Glutamatergic neuron (in vitro differentiated cells): ENCODE results near the gene TBC1D30. TPM values are rescaled to one million over a fixed set of nuclear protein-coding genes. Genes with fewer than 3 reads are reported as not detected.
"Not testable (repeated sequence)": the region's sequence is repeated elsewhere in the genome, so short reads cannot be mapped to it uniquely, and the experiment has no call there.

ENCODE experiments used
- DNase-seq: peaks from one replicate; pipeline ENCODE4 v3.0.0; 2022
- H3K27ac Mint-ChIP-seq: one replicate; pipeline ENCODE4 v1.8.0; 2020; ENCODE audit warnings: mild to moderate bottlenecking, mixed read lengths, inconsistent platforms; ENCODE audit not compliant: unreplicated experiment
- H3K27me3 Mint-ChIP-seq: one replicate; pipeline ENCODE4 v1.8.0; 2020; ENCODE audit warnings: mild to moderate bottlenecking, moderate library complexity, mixed read lengths, inconsistent platforms; ENCODE audit not compliant: unreplicated experiment
- H3K36me3 Mint-ChIP-seq: one replicate; pipeline ENCODE4 v1.8.0; 2020; ENCODE audit warnings: mild to moderate bottlenecking, mixed read lengths, inconsistent platforms; ENCODE audit not compliant: unreplicated experiment
- H3K4me1 Mint-ChIP-seq: one replicate; pipeline ENCODE4 v1.8.0; 2020; ENCODE audit warnings: mild to moderate bottlenecking, low read depth, mixed read lengths, inconsistent platforms; ENCODE audit not compliant: unreplicated experiment
- H3K4me3 Mint-ChIP-seq: one replicate; pipeline ENCODE4 v1.8.0; 2020; ENCODE audit warnings: mild to moderate bottlenecking, mixed read lengths, inconsistent platforms; ENCODE audit not compliant: unreplicated experiment
- H3K9me3 Mint-ChIP-seq: one replicate; pipeline ENCODE4 v1.8.0; 2020; ENCODE audit warnings: mild to moderate bottlenecking, moderate library complexity, mixed read lengths, inconsistent platforms; ENCODE audit not compliant: unreplicated experiment
- total RNA-seq: library from RNA; stranded (reverse); fragmentation: NEBNext Ultra II Directional; extraction: Animal tissue kit (Norgen Biotek cat#: 25700); gene quantifications from one replicate; pipeline ENCODE4 v1.2.1, GENCODE V29; 2021; ENCODE audit not compliant: unreplicated experiment
- TF ChIP-seq, protein P1 (sequence below): fragments of 200-600 bp; sonication (generic); IDR thresholded peaks from one replicate; pipeline ENCODE4 v1.5.0; 2021; ENCODE audit not compliant: partially characterized antibody, unreplicated experiment

TBC1D30 gene
- total RNA-seq, 1 donor from 2014 or later: 15.2 TPM

DNA sequence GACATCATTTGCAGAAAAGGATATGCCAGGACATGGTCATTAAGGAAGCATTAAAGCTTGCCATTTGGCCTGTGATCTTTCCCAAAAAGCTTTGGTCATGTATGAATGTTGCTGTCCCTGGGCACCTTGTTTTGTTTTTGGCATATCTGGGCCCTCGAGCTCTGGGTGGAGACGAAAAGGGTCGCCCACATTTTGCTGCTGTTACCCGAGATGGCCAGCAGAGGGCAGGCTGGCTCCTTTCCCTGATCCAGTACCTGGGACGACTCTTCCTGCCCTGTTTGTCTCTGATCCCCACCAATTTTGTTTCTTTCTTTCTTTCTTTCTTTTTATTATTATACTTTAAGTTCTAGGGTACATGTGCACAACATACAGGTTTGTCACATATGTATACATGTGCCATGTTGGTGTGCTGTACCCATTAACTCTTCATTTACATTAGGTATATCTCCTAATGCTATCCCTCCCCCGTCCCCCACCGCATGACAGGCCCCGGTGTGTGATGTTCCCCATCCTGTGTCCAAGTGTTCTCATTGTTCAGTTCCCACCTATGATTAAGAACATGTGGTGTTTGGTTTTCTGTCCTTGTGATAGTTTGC, 22.2 kb upstream of the TBC1D30 start:
- H3K4me3 Mint-ChIP-seq: not testable (repeated sequence)

DNA sequence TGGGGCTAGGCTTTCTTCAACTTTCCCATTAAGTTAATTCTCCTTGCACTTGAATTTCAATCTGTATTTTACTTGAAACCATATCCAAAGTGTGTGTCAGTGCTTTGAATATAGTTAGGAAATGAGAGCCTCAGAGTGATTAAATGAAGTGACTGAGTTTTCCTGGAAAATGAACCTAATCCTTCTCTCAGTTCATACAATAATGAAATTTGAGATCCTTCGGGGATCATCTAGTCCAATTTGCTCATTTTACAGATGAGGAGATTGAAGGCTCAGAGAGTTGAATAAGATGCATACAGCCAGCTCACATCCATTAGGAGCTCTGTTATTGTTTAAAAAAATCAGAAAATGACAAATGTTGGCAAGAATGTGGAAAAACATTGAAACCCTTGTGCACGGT, 18.3 kb upstream of the TBC1D30 start:
- no peak overlapping the region for H3K27ac Mint-ChIP-seq

More for the DNA sequence above, 22.2 kb upstream of the TBC1D30 start:
- not testable (repeated sequence) for H3K27ac Mint-ChIP-seq, H3K36me3 Mint-ChIP-seq, H3K4me1 Mint-ChIP-seq, H3K9me3 Mint-ChIP-seq, H3K27me3 Mint-ChIP-seq
- DNase-seq: peak; percentile 81
- TF ChIP-seq, protein P1, sequence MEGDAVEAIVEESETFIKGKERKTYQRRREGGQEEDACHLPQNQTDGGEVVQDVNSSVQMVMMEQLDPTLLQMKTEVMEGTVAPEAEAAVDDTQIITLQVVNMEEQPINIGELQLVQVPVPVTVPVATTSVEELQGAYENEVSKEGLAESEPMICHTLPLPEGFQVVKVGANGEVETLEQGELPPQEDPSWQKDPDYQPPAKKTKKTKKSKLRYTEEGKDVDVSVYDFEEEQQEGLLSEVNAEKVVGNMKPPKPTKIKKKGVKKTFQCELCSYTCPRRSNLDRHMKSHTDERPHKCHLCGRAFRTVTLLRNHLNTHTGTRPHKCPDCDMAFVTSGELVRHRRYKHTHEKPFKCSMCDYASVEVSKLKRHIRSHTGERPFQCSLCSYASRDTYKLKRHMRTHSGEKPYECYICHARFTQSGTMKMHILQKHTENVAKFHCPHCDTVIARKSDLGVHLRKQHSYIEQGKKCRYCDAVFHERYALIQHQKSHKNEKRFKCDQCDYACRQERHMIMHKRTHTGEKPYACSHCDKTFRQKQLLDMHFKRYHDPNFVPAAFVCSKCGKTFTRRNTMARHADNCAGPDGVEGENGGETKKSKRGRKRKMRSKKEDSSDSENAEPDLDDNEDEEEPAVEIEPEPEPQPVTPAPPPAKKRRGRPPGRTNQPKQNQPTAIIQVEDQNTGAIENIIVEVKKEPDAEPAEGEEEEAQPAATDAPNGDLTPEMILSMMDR: peak; percentile 89

GRCh38 chr12:64806593-64807460, 17.6 kb upstream of the TBC1D30 start:
- Mint-ChIP-seq H3K27me3 (no peaks in the 10 kb centered on the region), H3K36me3 (no peaks in the 10 kb centered on the region), H3K4me1 (no peaks in the 10 kb centered on the region), H3K27ac (no peak overlapping the region), H3K4me3 (no peak overlapping the region), H3K9me3 (no peaks in the 10 kb centered on the region)
- TF ChIP-seq, protein P1: no peak
- DNase-seq: no peak

More for the DNA sequence above, 18.3 kb upstream of the TBC1D30 start:
- Mint-ChIP-seq H3K36me3 (no peaks in the 10 kb centered on the region), H3K4me1 (no peaks in the 10 kb centered on the region), H3K27me3 (no peaks in the 10 kb centered on the region), H3K4me3 (no peak overlapping the region), H3K9me3 (no peaks in the 10 kb centered on the region)
- DNase-seq: no peak
- TF ChIP-seq, protein P1: no peak

GRCh38 chr12:64808110-64808509, 16.3 kb upstream of the TBC1D30 start:
- Mint-ChIP-seq H3K4me1 (no peaks in the 10 kb centered on the region), H3K27ac (no peak overlapping the region), H3K9me3 (no peaks in the 10 kb centered on the region), H3K4me3 (no peak overlapping the region), H3K27me3 (no peaks in the 10 kb centered on the region), H3K36me3 (no peaks in the 10 kb centered on the region)
- no peak for DNase-seq
- TF ChIP-seq, protein P1: no peak

- Mint-ChIP-seq H3K4me3 (no peak overlapping the region), H3K4me1 (no peaks in the 10 kb centered on the region), H3K9me3 (no peaks in the 10 kb centered on the region), H3K27ac (no peak overlapping the region), H3K36me3 (no peaks in the 10 kb centered on the region), H3K27me3 (peaks cover 2% of the 10 kb centered on the region)
- TF ChIP-seq, protein P1: no peak
- DNase-seq: no peak
Observed at GRCh38 chr12:64810831-64811230, 13.6 kb upstream of the TBC1D30 start.
